ENCODE data around the gene UAP1.
"Not testable (repeated sequence)": the region's sequence is repeated elsewhere in the genome, so short reads cannot be mapped to it uniquely, and the experiment has no call there.

UAP1 gene

GRCh38 chr1:162566870-162567269 is 5.3 kb downstream of the UAP1 start:
- no peak for DNase-seq

GRCh38 chr1:162568802-162569201 is 7.3 kb downstream of the UAP1 start:
- DNase-seq, result no peak

GRCh38 chr1:162570718-162571117 is 9.2 kb downstream of the UAP1 start:
- no peak for DNase-seq

GRCh38 chr1:162571121-162571520 is 9.6 kb downstream of the UAP1 start:
- not testable (repeated sequence) for DNase-seq

GRCh38 chr1:162571696-162572095 is 10.2 kb downstream of the UAP1 start:
- DNase-seq, result no peak

- DNase-seq, result no peak
These were observed 11.6 kb downstream of the UAP1 start for GRCh38 chr1:162573136-162573535.

- no peak for DNase-seq
These were observed 16.7 kb downstream of the UAP1 start for GRCh38 chr1:162578071-162578700.

- no peak for DNase-seq
These were observed 17.4 kb downstream of the UAP1 start for GRCh38 chr1:162578936-162579335.

- no peak for DNase-seq
These were observed 18.8 kb downstream of the UAP1 start for GRCh38 chr1:162580308-162580707.

- not testable (repeated sequence) for DNase-seq
These were observed 21.4 kb downstream of the UAP1 start for GRCh38 chr1:162582901-162583300.

GRCh38 chr1:162585101-162585500 is 23.6 kb downstream of the UAP1 start:
- not testable (repeated sequence) for DNase-seq

- no peak for DNase-seq
These were observed 25.8 kb downstream of the UAP1 start for GRCh38 chr1:162587347-162587746.

- no peak for DNase-seq
These were observed 26.3 kb downstream of the UAP1 start for GRCh38 chr1:162587761-162588260.

- DNase-seq, result no peak
These were observed 28.6 kb downstream of the UAP1 start for GRCh38 chr1:162590101-162590500.

- DNase-seq, result no peak
These were observed 29.2 kb downstream of the UAP1 start for GRCh38 chr1:162590686-162591085.

GRCh38 chr1:162596514-162597170 is 35.1 kb downstream of the UAP1 start:
- DNase-seq, result no peak

- no peak for DNase-seq
These were observed 37.9 kb downstream of the UAP1 start for GRCh38 chr1:162599451-162599850.

- DNase-seq, result not testable (repeated sequence)
These were observed 41.6 kb downstream of the UAP1 start for GRCh38 chr1:162603117-162603516.

- DNase-seq, result no peak
These were observed 43.9 kb downstream of the UAP1 start for GRCh38 chr1:162605225-162605927.

GRCh38 chr1:162609306-162609705 is 47.8 kb downstream of the UAP1 start:
- DNase-seq, result no peak

- no peak for DNase-seq
These were observed 51.3 kb downstream of the UAP1 start for GRCh38 chr1:162612606-162613400.

- DNase-seq, result no peak
These were observed 55.3 kb downstream of the UAP1 start for GRCh38 chr1:162616848-162617247.

- DNase-seq, result no peak
These were observed 56.0 kb downstream of the UAP1 start for GRCh38 chr1:162617513-162617912.

Data from GOT3 (cell line).